ENCODE measurements around the gene HLA-DMB. TPM values are rescaled to one million over a fixed set of nuclear protein-coding genes. Genes with fewer than 3 reads are reported as not detected.
A peak's percentile ranks its signal among the peaks of the same experiment; 100 is the strongest.

The HLA-DMB gene
- total and polyA plus RNA-seq, 4 donors, result 2.8 to 13.1 (median 7.7) TPM

GRCh38 chr6:32903952-32904351 lies 36.9 kb downstream of the HLA-DMB start:
- DNase-seq (ENCODE audit: low spot score), result no peak
- Histone ChIP-seq H3K27ac (ENCODE audit: low read depth in 1 of 2, low read length in 2 of 2) (no peak overlapping the region), H3K27me3 (ENCODE audit: control insufficient read depth in 4 of 4, insufficient read depth in 4 of 4, low read length in 3 of 4) (no peaks in the 10 kb centered on the region), H3K36me3 (ENCODE audit: control insufficient read depth in 4 of 4, insufficient read depth in 3 of 4, low read depth in 1 of 4, low read length in 3 of 4) (no peaks in the 10 kb centered on the region), H3K9me3 (ENCODE audit: control insufficient read depth in 4 of 4, low read length in 3 of 4) (no peaks in the 10 kb centered on the region), H3K9ac (ENCODE audit: low read depth in 1 of 2, low read length in 2 of 2) (no peak overlapping the region), H3K4me1 (ENCODE audit: control insufficient read depth in 4 of 4, insufficient read depth in 4 of 4, low read length in 3 of 4) (peaks cover 0 to 2% (median 0%) of the 10 kb centered on the region in 4 donors), H3K4me3 (ENCODE audit: low read depth in 1 of 3, low read length in 3 of 3) (no peak overlapping the region)
- TF ChIP-seq JUND (IDR thresholded peaks at IDR 0.05), result no peak
- no peak for TF ChIP-seq ZBTB33 (IDR thresholded peaks at IDR 0.05)
- TF ChIP-seq EGR1 (IDR thresholded peaks at IDR 0.05; ENCODE audit: low read depth in 2 of 2), result no peak
- no peak for TF ChIP-seq NR2F2 (IDR thresholded peaks at IDR 0.05)
- no peak for TF ChIP-seq HNF4G (IDR thresholded peaks at IDR 0.05)
- no peak for TF ChIP-seq HNF4A (conservative IDR thresholded peaks at IDR 0.05)
- TF ChIP-seq RXRA (IDR thresholded peaks at IDR 0.05), result no peak
- no peak for TF ChIP-seq MAX (IDR thresholded peaks at IDR 0.05)
- TF ChIP-seq YY1 (IDR thresholded peaks at IDR 0.05), result no peak

GRCh38 chr6:32895006-32895345 lies 45.9 kb downstream of the HLA-DMB start:
- DNase-seq (ENCODE audit: low spot score), result no peak
- H3K27ac ChIP-seq (ENCODE audit: low read depth in 1 of 2, low read length in 2 of 2), result peak overlapping the region; percentile 89 to 94
- no peaks in the 10 kb centered on the region for H3K36me3 ChIP-seq (ENCODE audit: control insufficient read depth in 4 of 4, insufficient read depth in 3 of 4, low read depth in 1 of 4, low read length in 3 of 4)
- no peaks in the 10 kb centered on the region for H3K9me3 ChIP-seq (ENCODE audit: control insufficient read depth in 4 of 4, low read length in 3 of 4)
- peak overlapping the region; percentile 79 to 84 for H3K9ac ChIP-seq (ENCODE audit: low read depth in 1 of 2, low read length in 2 of 2)
- TF ChIP-seq EGR1 (IDR thresholded peaks at IDR 0.05; ENCODE audit: low read depth in 2 of 2) (no peak), RXRA (IDR thresholded peaks at IDR 0.05) (no peak), ZBTB33 (IDR thresholded peaks at IDR 0.05) (no peak), TAF1 (conservative IDR thresholded peaks at IDR 0.05) (no peak), FOXA1 (IDR thresholded peaks at IDR 0.05) (no peak), YY1 (IDR thresholded peaks at IDR 0.05) (no peak), REST (IDR thresholded peaks at IDR 0.05) (no peak), RAD21 (IDR thresholded peaks at IDR 0.05) (no peak)
- H3K27me3 ChIP-seq (ENCODE audit: control insufficient read depth in 4 of 4, insufficient read depth in 4 of 4, low read length in 3 of 4), result no peaks in the 10 kb centered on the region
- WGBS, result 1% methylated on average over 8 of the region's 8 CpGs
- H3K4me3 ChIP-seq (ENCODE audit: low read depth in 1 of 3, low read length in 3 of 3), result peak overlapping the region; percentile 68 to 99 (median 99)
- H3K4me1 ChIP-seq (ENCODE audit: control insufficient read depth in 4 of 4, insufficient read depth in 4 of 4, low read length in 3 of 4), result peaks cover 0 to 15% (median 11%) of the 10 kb centered on the region in 4 donors

All from liver (tissue), 9 donors.